A673 (cell line): ENCODE measurements around the gene SLC31A1.

Source experiments
- CTCF ChIP-seq: fragments of 300-800, 200-600 bp; sonication (generic); conservative IDR thresholded peaks from 2 replicates; pipeline ENCODE4 v1.5.1; 2017; ENCODE audit warnings: low read depth, mild to moderate bottlenecking, antibody characterized with exemption, low read length, moderate library complexity, mixed read lengths
- EZH2 ChIP-seq: fragments of 200-600 bp; sonication (generic); IDR thresholded peaks from 2 replicates; pipeline ENCODE4 v1.6.1; 2017; ENCODE audit warnings: borderline replicate concordance, low read depth, mild to moderate bottlenecking, mixed read lengths, antibody characterized with exemption, low read length; ENCODE audit not compliant: poor library complexity, severe bottlenecking

DNA sequence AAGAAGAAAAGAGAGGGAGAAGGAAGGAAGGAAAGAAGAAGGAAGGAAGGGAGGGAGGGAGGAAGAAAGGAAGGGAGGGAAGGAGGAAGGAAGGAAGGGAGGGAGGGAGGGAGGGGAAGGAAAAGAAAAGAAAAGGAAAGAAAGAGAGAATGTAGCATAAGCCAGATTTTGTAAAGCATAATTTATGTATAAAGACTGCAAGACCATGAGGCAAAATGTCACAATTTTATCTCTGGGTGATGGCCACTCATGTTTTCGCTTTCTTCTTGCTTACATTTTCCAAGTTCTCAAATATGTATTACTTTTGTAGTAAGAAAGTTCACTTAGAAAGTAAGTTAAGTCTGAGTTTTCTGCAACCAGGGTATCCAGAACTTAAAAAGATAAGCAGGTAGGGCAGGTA lies 85.2 kb downstream of the SLC31A1 start:
- TF ChIP-seq CTCF (no peak), EZH2 (no peak)
